Left renal cortex interstitium (tissue), 4 donors: ENCODE results near the gene CYP27B1. TPM values are rescaled to one million over a fixed set of nuclear protein-coding genes. Genes with fewer than 3 reads are reported as not detected.

Experiments
- DNase-seq, 4 donors: peaks; one replicate each; pipeline ENCODE4 v3.0.0-alpha.2; 2013; ENCODE audit warnings: low read depth in 4 of 4, low spot score in 2 of 4, missing footprints in 1 of 4
- polyA plus RNA-seq, 4 donors: library from polyadenylated mRNA; unstranded; fragments of 120-200 nt; gene quantifications; one replicate each; pipeline ENCODE4 v1.2.1, GENCODE V29; 2013; ENCODE audit not compliant: insufficient read length in 4 of 4

The CYP27B1 gene
- polyA plus RNA-seq, 4 donors: 0.78 to 1.8 (median 1.3) TPM

GRCh38 chr12:57767305-57767698 lies 424 bp upstream of the CYP27B1 start:
- DNase-seq: no peak

GRCh38 chr12:57765698-57766463 lies 997 bp downstream of the CYP27B1 start:
- DNase-seq: no peak

- DNase-seq: no peak
Measured at GRCh38 chr12:57765003-57765697, 1.7 kb downstream of the CYP27B1 start.

GRCh38 chr12:57764662-57765002 lies 2.2 kb downstream of the CYP27B1 start:
- DNase-seq: no peak

GRCh38 chr12:57763881-57764661 lies 2.8 kb downstream of the CYP27B1 start:
- no peak for DNase-seq

GRCh38 chr12:57762463-57762862 lies 4.4 kb downstream of the CYP27B1 start:
- DNase-seq: no peak

GRCh38 chr12:57761391-57761998 lies 5.4 kb downstream of the CYP27B1 start:
- no peak for DNase-seq

GRCh38 chr12:57760347-57760982 lies 6.4 kb downstream of the CYP27B1 start:
- no peak for DNase-seq

GRCh38 chr12:57759360-57759980 lies 7.4 kb downstream of the CYP27B1 start:
- no peak for DNase-seq

- DNase-seq: no peak
Measured at GRCh38 chr12:57758552-57759359, 8.1 kb downstream of the CYP27B1 start.

- no peak for DNase-seq
Measured at GRCh38 chr12:57757771-57758170, 9.1 kb downstream of the CYP27B1 start.

GRCh38 chr12:57756406-57757341 lies 10.2 kb downstream of the CYP27B1 start:
- no peak for DNase-seq

- DNase-seq: no peak
Measured at GRCh38 chr12:57755454-57756372, 11.2 kb downstream of the CYP27B1 start.

- DNase-seq: no peak
Measured at GRCh38 chr12:57755194-57755453, 11.8 kb downstream of the CYP27B1 start.

- no peak for DNase-seq
Measured at GRCh38 chr12:57754411-57755193, 12.3 kb downstream of the CYP27B1 start, which contains the start of gene MARCHF9. Gene MARCHF9, plus strand, starts transcription at chr12:57755103. Its CDS starts 426 bp downstream, at chr12:57755529.

GRCh38 chr12:57753756-57754337 lies 13.0 kb downstream of the CYP27B1 start:
- no peak for DNase-seq
